GM19438 (cell line): ENCODE results near the gene RELN.

Experiments
- ATAC-seq: cut with Tn5 transposase; IDR thresholded peaks from one replicate; pipeline ENCODE4 v1.9.1; 2021; ENCODE audit warnings: low read depth; ENCODE audit not compliant: unreplicated experiment

RELN gene

DNA sequence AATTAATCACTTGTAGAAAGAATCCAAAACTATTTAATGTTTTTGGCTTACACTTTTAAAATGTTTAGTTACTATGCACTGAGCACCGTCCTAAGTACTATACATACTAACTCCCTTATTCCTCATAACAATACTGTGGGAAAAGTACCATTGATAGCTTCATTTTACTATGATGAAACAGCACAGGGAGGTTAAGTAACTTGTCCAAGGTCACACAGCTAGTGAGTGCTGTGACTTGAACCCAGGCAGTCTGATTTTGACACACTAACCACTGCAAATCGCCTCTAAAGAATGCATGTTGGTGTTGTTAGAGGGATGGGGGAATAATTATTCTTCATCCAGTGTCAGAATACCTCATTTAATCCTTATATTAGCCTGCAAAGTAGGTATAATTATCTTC is 1.9 kb upstream of the RELN start:
- ATAC-seq = no peak

- ATAC-seq = no peak
Measured at GRCh38 chr7:103990991-103991390, 1.5 kb upstream of the RELN start.

DNA sequence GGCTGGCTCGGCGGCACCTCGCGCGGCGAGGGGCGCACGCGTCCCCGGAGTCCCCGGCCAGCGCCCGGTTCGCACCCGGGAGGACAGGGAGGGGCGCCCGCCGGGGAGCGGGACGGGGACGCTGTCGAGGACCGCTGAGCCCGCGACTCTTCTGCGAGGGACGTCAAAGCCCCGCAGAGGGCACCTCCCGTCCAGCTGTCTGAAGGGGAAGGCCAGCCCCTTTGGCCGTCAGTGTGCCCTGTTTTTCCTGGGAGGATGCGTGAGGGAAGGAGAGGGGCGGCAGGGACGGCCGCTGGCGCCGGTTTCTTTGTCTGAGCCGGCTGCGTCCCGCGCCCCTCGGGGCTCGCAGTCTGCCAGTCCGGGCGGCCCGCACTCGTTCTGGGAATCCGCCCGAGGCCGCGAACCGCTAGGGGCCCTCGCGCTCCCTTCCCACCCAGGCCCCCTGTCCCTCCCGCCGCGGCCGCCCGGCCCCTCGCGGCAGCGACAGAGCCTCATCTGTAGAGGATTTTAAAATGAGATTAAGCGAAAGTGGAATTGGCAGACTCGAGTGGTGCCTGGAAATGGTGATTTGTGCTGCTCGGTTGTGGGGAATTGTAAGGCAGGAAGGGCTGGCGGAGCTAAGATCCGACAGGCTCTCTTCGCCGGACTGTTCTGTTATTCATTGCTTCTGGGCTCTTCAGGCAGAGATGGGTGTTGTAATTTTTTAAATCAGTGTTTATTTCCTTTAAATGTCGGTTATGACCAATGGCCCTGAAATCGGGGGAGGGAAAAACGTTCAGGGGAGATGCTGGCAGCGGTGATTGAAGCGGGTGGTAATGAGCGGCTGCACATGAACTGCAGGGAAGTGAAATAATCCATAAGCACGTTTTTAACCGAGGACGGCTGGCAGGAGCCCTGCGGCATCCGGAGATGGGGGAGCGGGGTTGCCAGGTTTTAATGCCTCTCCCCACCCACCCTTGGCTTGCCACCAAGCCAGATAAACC is 618 bp upstream of the RELN start:
- ATAC-seq = no peak

GRCh38 chr7:103988468-103989199 is 824 bp downstream of the RELN start:
- no peak for ATAC-seq

DNA sequence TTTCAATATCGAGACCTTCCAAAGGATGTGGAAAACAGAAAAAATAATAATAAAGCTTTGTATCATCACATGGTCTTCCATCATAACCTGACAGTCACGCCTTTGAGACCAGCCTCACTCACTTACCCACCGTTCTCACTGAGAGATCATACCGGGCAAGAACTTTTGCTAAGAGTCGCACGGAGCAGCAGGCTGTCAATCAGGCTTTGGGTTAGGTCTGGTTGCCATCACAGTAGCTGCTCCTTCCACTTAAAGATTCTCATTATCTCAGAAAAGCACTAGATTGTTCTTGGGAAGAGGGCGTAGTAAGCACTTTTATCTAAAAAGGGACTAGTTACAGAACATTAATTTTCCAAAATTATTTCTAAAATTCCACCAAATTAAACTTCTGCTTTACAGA is 2.0 kb downstream of the RELN start:
- no peak for ATAC-seq

DNA sequence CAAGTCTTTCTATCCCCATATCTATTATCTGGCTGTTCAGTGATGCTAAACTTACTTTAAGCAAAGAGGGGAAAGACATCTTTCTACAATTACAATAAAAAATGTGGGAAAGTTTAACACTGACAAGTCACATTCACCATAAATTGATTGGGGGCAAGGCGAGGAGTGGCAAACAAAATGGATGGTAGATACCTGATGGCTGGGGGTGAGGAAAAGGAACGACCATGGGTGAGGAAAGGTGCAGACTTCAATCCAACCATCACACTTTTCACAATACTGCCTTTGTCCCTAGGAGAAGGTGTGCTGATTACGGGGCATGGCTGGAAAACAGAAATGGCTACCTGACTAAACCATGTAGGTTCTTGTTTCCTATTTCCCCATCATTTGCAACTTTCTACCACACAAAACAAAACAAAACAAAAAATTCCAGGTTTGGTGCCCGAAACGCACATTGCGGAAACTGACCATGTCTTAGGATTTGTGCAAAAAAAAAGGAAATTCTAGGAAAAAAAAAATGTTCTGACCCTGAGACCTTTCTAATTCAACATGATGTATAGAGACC is 3.8 kb downstream of the RELN start:
- ATAC-seq = no peak

DNA sequence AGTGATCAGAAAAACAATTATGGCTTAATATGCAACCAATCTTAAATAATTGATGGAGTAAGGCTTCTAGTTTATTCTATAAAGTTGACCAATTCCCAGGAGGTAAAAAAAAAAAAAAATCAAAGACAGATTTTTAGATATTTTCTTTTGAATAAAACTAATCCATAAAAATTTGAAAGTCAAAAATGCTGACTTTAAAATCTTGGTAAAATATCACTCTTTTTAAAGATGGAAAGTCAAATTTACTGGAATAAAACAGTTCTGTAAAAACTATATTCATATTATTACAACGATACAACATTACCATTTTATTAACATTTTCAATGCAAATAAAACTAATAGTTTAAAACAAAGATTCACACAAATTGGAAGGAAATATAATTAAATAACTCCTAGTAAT is 5.4 kb downstream of the RELN start:
- no peak for ATAC-seq

DNA sequence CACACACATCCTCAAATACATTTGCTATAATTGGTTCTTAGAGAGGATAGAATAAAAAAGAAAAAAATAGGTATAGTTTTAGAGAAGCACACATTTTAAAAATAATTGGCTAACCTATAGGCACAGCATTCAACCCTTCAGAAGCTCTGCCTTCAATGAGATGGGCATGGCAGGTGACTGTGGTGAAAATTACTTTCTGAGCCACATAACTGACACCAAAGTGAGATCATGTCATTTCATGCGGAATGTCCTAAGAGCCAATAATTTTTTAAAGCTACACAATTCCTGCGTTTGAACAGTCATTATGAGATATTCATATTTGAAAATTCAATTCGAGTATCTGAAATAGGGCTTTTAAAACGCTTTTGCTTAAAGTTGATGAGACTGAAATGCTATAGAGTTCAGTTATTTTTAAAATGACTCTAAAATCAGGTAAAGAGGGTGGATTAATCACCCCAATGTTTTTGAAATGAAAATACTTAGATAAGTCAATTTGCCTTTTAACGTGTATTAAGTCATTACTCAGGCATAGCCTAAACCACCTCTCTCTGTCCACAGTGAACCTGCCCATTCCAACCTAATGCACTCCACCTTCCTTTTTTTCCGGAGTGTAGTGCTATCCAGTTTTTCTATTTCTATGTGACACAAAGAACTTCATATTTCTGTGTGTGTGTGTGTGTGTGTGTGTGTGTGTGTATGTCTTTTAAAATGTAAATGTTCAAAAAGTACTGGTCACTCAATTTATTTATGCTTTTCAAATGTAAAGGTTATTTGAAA is 6.1 kb downstream of the RELN start:
- no peak for ATAC-seq

- ATAC-seq = no peak
Measured at GRCh38 chr7:103981003-103981423, 8.4 kb downstream of the RELN start.

DNA sequence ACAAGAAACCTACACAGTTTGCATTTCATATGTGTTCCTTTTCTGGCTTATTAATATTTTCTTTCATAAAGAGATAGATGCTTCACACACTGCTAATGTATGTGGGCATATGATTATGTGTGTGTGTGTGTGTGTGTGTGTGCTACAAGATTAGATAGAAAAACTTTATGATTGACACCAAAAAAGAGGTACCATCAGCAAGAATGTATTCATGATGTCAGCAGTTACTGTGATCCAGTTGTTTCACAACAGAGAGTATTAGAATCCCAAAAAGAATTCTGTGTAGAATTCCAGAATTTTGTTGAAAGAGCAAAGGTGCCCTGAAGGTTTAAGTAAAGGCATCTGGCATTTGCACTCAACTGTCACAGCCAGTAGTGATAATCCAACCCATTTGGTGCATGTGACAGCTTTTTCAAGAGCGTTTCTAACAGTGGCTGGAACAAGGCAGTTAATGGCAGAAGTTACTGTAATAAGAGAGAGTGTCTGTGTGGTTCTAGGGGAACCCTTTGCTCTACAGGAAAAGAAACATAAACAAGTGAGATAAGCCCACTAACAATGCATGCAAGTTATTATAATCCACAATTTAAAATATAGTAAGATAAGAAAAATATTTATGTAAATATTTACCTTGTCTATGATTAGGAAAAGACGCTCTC is 16.6 kb downstream of the RELN start:
- ATAC-seq = no peak

DNA sequence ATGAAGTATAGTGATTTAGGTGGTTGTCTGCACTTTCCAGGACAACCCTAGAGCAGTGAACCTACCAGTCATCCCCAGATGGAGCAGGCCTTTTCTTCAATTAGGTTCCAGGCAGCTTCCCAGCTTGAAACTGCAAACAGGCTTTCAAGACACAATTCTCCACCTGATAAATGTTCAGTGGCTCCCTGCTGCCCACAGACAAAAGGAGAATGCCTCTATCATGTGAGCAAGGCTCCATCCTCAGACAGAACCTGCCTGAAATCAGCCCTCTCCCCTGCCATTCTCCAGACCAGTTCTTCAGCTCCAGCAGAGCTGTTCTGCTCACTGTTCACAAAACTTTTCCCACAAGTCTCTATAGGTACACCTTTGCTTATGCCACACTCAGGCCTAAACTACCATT is 22.1 kb downstream of the RELN start:
- no peak for ATAC-seq

DNA sequence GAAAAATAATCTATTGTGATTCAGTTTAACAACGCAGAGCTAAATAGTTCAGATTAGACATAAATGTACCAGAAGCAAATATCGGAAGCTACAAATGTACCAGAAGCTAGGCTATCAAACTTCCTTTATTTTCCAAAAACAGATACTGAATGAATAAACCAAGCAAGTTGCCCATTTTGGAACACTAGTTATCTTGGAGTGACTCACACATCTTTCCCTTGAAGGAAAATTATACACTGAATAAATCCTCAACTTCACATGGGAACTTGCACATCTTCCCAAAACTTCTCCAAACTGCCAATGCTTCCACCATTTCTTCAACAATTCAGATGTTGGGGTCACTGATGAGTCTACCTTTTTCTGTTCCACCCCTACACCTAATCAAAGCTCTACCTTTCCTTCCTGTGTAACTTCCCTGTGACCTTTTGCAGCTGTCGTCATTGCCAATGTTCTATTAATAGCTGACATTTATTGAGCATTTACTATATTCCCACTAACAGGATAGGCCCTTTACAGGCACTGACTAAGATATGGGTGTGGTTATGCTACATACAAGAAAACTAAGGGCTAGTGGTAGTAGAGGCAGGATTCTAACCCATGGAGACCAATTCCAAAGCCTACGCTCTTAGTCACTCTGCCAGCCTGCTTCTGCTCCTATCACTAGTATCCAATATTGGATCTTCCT is 22.7 kb downstream of the RELN start:
- no peak for ATAC-seq

GRCh38 chr7:103964269-103964668 is 25.2 kb downstream of the RELN start:
- ATAC-seq = no peak

DNA sequence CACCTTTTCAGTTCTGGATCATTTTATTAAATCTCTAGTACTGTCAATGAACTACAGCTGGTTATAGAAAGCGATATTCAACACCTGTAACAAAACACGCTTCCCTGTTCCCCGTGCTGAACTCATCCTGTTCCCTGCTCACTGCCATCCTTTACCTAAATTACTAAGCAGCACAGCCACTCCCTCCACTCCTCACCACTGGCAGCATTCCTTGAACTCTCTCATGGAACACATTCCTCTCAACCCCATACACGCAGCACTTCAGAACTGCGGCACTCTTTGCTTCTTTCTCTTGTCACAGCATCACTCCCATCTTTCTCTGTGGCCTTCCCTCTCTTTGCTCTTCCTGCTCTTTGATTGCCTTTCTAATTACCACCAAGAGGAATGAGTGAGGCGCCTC is 27.4 kb downstream of the RELN start:
- ATAC-seq = no peak

GRCh38 chr7:103958284-103958818 is 31.1 kb downstream of the RELN start:
- no peak for ATAC-seq

GRCh38 chr7:103955985-103956384 is 33.5 kb downstream of the RELN start:
- no peak for ATAC-seq

DNA sequence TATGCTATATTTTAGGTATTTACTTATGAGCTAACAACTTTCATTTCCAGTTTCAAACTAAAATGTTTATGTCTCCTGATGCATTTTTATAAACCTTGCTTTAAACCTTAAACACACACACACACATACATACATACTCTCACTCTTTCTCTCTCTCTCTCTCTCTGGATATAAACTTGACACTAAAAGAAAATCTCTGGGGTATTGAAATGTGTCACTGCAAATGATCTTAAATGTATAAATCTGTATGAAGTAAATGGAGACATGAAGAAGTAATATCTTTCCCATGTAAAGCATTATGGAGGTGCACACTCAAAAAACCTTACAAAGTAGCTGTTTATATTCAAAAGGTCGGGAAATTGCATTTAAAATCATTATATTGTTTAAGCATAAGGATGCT is 37.0 kb downstream of the RELN start:
- no peak for ATAC-seq

- no peak for ATAC-seq
Measured at GRCh38 chr7:103951311-103951710, 38.1 kb downstream of the RELN start.

DNA sequence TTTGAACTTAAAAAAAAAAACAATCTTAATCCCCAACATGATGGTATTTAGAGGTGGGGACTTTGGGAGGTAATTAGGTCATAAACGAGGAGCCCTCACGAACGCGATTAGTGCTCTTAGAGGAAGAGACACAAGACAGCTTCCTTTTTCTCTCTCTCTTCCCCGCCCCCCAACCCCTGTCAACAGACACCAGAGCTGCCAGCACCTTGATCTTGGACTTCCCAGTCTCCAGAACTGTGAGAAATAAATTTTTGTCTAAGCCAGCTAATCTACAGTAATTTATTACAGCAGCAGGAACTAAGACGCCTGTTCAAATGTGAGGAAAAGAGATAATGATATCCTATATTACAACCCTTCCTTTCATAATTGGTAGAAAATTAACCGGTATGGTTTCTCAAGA is 40.1 kb downstream of the RELN start:
- no peak for ATAC-seq
